Measurements from ENCODE around the gene NPC1.

The NPC1 gene

DNA sequence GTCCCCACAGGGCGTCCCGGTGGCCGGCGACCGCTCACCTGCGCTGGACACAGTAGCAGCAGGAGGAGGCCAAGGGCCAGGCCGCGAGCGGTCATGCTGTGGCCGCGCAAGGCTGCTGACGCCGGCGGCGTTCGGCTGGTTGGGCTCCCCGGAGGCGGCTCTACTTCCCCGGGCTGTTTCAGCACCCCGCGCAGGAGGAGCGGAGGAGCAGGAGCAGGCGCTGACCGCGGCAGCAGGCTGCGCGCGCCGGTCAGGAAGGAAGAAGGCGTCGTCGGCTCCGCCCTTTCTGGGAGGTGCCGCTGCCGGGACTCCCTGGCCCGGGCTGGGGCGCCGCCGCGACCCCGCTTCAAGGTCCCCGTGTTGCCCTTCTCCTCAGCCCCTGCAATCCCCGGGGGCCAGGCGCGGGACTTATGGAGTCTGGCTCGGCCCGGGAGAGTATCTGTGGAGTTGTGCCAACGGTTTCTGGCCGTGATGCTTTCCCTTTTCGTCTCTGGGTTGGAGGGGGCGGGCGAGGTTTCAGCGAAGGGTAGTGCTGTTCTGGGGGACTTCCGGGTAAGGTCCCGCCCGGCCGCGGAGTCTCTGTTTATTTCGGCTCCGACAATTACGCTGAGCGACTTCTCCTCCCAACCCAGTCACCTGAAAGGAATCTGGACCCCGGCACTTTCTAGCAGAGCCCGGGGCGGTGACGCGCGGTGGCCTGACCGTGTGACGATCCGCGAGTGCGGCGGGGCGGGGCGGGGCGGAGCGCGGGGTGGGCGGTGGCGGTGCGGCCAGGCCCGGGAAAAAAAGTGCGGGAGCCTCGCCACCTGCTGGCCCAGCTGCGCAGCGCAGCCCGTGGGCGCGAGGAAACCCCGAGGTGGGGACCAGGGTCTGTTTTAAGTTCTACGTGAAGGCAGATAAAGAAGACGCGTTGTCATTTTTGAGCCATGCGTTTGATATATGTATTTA is at the start of gene NPC1:
Gene NPC1, minus strand, starts transcription at position 258 of the 948 bp plus-strand sequence. Its CDS starts 163 bp downstream, at position 95.
- H3K4me2 ChIP-seq = peak within 1 kb of the TSS; percentile 96
- H3K27me3 ChIP-seq = no peaks in the 10 kb centered on the region
- peak within 1 kb of the TSS; percentile 90 for H3K9ac ChIP-seq
- peak within 1 kb of the TSS; percentile 91 for H3K4me3 ChIP-seq
- H3K27ac ChIP-seq = peak within 1 kb of the TSS; percentile 90
- H3K36me3 ChIP-seq = peaks cover 20% of the 10 kb centered on the region
- peaks cover 35% of the 10 kb centered on the region for H4K20me1 ChIP-seq
- no peak for TF ChIP-seq Cebpa-rat (IDR thresholded peaks at IDR 0.05)
- H3K4me1 ChIP-seq = peaks cover 40% of the 10 kb centered on the region
- no peaks in the 10 kb centered on the region for H3K9me3 ChIP-seq

- H3K4me2 ChIP-seq = no peak overlapping the region
- H3K27me3 ChIP-seq = no peaks in the 10 kb centered on the region
- no peaks in the 10 kb centered on the region for H4K20me1 ChIP-seq
- H3K27ac ChIP-seq = no peak overlapping the region
- no peaks in the 10 kb centered on the region for H3K36me3 ChIP-seq
- no peaks in the 10 kb centered on the region for H3K4me1 ChIP-seq
- H3K9ac ChIP-seq = no peak overlapping the region
- no peak for TF ChIP-seq Cebpa-rat (IDR thresholded peaks at IDR 0.05)
- H3K4me3 ChIP-seq = no peak overlapping the region
- H3K9me3 ChIP-seq = peaks cover 8% of the 10 kb centered on the region
These were observed 49.7 kb upstream of the NPC1 start for GRCh38 chr18:23636071-23636399.

GRCh38 chr18:23635283-23636070 is 49.2 kb upstream of the NPC1 start:
- H3K9me3 ChIP-seq = 0 out of 2 replicates have a peak, but pooled peaks cover 4% of the 10 kb centered on the region
- peak; percentile 80 for TF ChIP-seq Cebpa-rat (IDR thresholded peaks at IDR 0.05)
- H3K4me1 ChIP-seq = no peaks in the 10 kb centered on the region
- no peaks in the 10 kb centered on the region for H4K20me1 ChIP-seq
- no peak overlapping the region for H3K4me2 ChIP-seq
- no peak overlapping the region for H3K27ac ChIP-seq
- no peaks in the 10 kb centered on the region for H3K36me3 ChIP-seq
- H3K27me3 ChIP-seq = no peaks in the 10 kb centered on the region
- H3K9ac ChIP-seq = no peak overlapping the region
- no peak overlapping the region for H3K4me3 ChIP-seq

DNA sequence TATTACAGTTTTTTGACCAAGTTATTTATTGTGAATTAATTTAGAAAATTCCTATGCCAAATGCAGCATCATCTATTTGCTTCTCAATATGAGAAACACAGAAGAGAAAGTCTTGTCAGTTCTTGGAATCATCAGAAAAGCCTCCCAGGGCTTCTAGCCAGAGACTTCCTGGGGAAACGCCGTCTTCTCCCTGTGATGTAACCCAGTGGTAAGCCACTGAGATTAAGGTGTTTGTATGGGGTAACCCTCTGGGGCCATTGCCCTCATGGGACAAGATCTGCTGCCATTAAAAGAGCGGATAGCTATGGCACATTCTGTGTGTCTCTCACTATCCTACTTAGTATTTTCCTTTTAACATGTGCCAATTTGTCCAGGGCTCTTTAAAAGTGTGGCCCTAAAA is 48.4 kb upstream of the NPC1 start:
- no peak for TF ChIP-seq Cebpa-rat (IDR thresholded peaks at IDR 0.05)
- Histone ChIP-seq H3K9me3 (0 out of 2 replicates have a peak, but pooled peaks cover 4% of the 10 kb centered on the region), H3K4me1 (no peaks in the 10 kb centered on the region), H3K4me2 (no peak overlapping the region), H4K20me1 (no peaks in the 10 kb centered on the region), H3K4me3 (no peak overlapping the region), H3K27me3 (no peaks in the 10 kb centered on the region), H3K9ac (no peak overlapping the region), H3K27ac (no peak overlapping the region), H3K36me3 (no peaks in the 10 kb centered on the region)

GRCh38 chr18:23632615-23633014 is 46.3 kb upstream of the NPC1 start:
- Histone ChIP-seq H3K27ac (no peak overlapping the region), H4K20me1 (no peaks in the 10 kb centered on the region), H3K27me3 (no peaks in the 10 kb centered on the region), H3K4me2 (no peak overlapping the region), H3K4me1 (no peaks in the 10 kb centered on the region), H3K36me3 (no peaks in the 10 kb centered on the region), H3K9ac (no peak overlapping the region), H3K4me3 (no peak overlapping the region), H3K9me3 (0 out of 2 replicates have a peak, but pooled peaks cover 4% of the 10 kb centered on the region)
- no peak for TF ChIP-seq Cebpa-rat (IDR thresholded peaks at IDR 0.05)

DNA sequence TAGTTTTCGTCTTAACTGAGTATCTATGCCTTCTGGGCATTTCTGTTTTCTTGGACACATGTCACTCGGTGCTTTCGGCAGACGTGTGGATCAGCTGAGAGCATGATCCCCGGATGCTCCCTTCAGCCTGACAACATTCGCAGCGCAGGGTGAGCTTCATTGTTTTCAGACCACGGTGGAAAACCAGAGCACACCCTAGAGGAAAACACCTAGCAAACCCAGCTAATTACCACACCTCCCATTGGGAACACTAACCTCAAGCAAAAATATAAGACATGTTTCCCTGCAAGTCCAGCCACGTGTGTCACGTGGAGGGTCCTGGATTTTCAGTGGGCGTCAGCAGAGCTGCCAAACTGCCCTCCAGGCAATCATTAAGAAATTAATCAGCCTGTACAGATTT is 45.4 kb upstream of the NPC1 start:
- no peak for TF ChIP-seq Cebpa-rat (IDR thresholded peaks at IDR 0.05)
- H3K9ac ChIP-seq = no peak overlapping the region
- no peaks in the 10 kb centered on the region for H3K36me3 ChIP-seq
- H3K27ac ChIP-seq = no peak overlapping the region
- no peaks in the 10 kb centered on the region for H4K20me1 ChIP-seq
- H3K9me3 ChIP-seq = 0 out of 2 replicates have a peak, but pooled peaks cover 4% of the 10 kb centered on the region
- H3K4me3 ChIP-seq = no peak overlapping the region
- H3K4me1 ChIP-seq = no peaks in the 10 kb centered on the region
- H3K4me2 ChIP-seq = no peak overlapping the region
- H3K27me3 ChIP-seq = no peaks in the 10 kb centered on the region

- Histone ChIP-seq H4K20me1 (no peaks in the 10 kb centered on the region), H3K4me3 (no peak overlapping the region), H3K9me3 (0 out of 2 replicates have a peak, but pooled peaks cover 4% of the 10 kb centered on the region), H3K27me3 (no peaks in the 10 kb centered on the region), H3K4me1 (no peaks in the 10 kb centered on the region), H3K4me2 (no peak overlapping the region), H3K36me3 (no peaks in the 10 kb centered on the region), H3K27ac (no peak overlapping the region), H3K9ac (no peak overlapping the region)
- no peak for TF ChIP-seq Cebpa-rat (IDR thresholded peaks at IDR 0.05)
These were observed 45.0 kb upstream of the NPC1 start for GRCh38 chr18:23631312-23631711.

DNA sequence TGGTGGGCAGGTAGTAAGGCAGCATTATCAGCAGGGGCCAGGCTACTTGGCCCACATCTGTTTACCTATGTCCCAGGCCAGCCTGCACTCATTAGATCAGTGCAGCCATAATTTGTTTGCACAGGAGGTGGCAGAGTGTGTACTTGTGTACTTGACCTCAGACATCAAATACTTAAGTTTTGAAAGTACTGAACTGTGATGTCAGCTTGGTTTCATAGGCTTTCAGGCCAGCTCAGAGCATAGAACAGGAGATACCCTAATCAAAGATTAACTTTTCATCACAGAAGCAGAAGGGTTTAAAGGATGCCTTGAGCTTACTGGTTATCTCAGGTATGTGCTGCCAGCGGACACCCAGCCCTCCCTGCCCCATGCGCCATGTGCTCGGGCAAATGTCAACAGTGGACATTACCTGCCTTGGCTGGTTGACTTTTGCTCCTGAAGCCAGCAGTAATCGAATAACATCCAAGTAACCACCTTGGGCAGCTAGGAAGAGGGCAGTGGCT is 43.2 kb upstream of the NPC1 start:
- Histone ChIP-seq H3K4me1 (no peaks in the 10 kb centered on the region), H3K36me3 (no peaks in the 10 kb centered on the region), H4K20me1 (no peaks in the 10 kb centered on the region), H3K4me3 (no peak overlapping the region), H3K27ac (no peak overlapping the region), H3K9ac (no peak overlapping the region), H3K9me3 (no peaks in the 10 kb centered on the region), H3K27me3 (no peaks in the 10 kb centered on the region), H3K4me2 (no peak overlapping the region)
- TF ChIP-seq Cebpa-rat (IDR thresholded peaks at IDR 0.05) = no peak

DNA sequence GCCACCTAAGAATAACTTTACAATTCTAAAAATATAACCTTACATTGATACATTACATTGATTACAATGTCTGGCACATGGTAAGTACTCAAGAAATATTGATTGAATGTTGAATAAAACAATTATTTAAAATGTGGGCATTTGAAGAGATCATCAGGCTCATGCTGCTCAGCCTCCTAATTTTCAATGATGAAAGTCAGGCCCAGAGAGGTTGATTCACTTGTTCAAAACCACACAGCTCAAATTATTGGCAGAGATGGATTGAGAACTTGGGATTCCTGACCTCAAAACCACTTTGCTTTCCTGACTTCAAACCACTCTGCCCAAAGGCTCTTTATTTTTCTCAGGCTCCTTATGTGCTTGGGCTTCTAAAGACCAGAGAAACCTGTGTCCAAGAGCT is 41.7 kb upstream of the NPC1 start:
- H3K9me3 ChIP-seq = no peaks in the 10 kb centered on the region
- no peaks in the 10 kb centered on the region for H3K27me3 ChIP-seq
- H3K9ac ChIP-seq = no peak overlapping the region
- no peak overlapping the region for H3K27ac ChIP-seq
- H3K36me3 ChIP-seq = no peaks in the 10 kb centered on the region
- no peak overlapping the region for H3K4me2 ChIP-seq
- H3K4me1 ChIP-seq = no peaks in the 10 kb centered on the region
- TF ChIP-seq Cebpa-rat (IDR thresholded peaks at IDR 0.05) = no peak
- H3K4me3 ChIP-seq = no peak overlapping the region
- no peaks in the 10 kb centered on the region for H4K20me1 ChIP-seq

GRCh38 chr18:23627321-23627720 is 41.0 kb upstream of the NPC1 start:
- Histone ChIP-seq H3K4me2 (no peak overlapping the region), H3K9ac (no peak overlapping the region), H3K4me3 (no peak overlapping the region), H3K36me3 (no peaks in the 10 kb centered on the region), H3K9me3 (no peaks in the 10 kb centered on the region), H3K27me3 (no peaks in the 10 kb centered on the region), H4K20me1 (no peaks in the 10 kb centered on the region), H3K27ac (no peak overlapping the region), H3K4me1 (no peaks in the 10 kb centered on the region)
- TF ChIP-seq Cebpa-rat (IDR thresholded peaks at IDR 0.05) = no peak
